HG03095 (cell line): ENCODE results near the gene OTC.

Source experiments
- ATAC-seq: cut with Tn5 transposase; IDR thresholded peaks from one replicate; pipeline ENCODE4 v1.9.1; 2021; ENCODE audit warnings: moderate library complexity; ENCODE audit not compliant: unreplicated experiment

OTC gene

DNA sequence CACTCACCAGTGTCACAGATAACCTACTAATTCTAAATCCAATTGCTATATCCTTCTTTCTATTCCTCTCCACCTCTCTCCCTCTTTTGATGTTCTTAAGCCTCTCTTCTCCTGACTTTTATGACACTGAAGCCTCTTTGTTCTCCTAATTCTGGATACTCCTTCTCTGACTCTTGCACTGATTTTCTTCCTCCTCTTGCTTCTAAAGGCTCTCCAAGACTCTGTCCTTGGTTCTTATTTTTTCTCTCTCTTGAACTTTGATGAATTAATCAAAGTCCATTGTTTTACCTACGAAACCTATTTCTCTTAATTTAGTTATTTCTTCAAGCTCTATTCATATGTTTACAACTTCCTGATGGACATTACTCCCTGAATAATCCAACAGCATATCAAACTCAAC, 113.3 kb downstream of the OTC start:
- ATAC-seq = no peak

DNA sequence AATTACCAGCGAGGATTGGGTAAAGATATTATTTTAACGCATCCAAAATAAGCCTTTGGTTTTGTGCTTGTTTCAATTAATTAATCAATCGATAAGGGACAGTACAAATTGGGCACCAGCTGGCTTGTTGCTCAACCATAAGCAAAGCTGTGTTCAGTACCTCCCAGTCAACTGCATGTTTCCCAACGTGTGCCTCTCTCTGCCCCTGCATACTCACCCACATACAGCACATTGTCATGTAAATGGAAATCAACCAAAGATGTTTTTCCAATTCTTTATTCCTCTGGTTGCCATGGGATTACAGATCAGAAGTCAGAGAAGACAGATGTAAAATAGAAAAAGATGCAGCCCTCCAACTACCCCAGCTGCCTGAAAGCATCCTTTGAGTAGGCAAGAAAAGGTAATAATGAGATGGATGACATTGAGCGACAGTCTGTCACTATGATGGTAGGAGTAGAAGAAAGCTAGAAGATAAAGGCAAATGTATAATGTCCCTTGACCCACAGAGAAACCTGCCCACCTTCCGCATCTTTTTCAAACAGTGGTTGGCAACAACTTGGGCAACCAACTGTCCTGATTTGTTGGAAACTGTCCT, 116.3 kb downstream of the OTC start:
- no peak for ATAC-seq
